Motor neuron (in vitro differentiated cells): ENCODE results near the gene EDARADD. TPM values are rescaled to one million over a fixed set of nuclear protein-coding genes. Genes with fewer than 3 reads are reported as not detected.
"Not testable (repeated sequence)": the region's sequence is repeated elsewhere in the genome, so short reads cannot be mapped to it uniquely, and the experiment has no call there.

Source experiments
- ATAC-seq, 8 experiments: fragments of 200-7000 bp; cut with Tn5 transposase; replicated peaks in 6 of 8; 2 replicates each; pipeline ENCODE4 v1.8.0; 2021; ENCODE audit warnings: mild to moderate bottlenecking in 8 of 8, moderate library complexity in 8 of 8
- H3K27ac ChIP-seq, 2 donors: fragments of 250-450 bp; sonication (Bioruptor Pico); 2 replicates each; pipeline ENCODE4 v1.9.0; 2021; ENCODE audit warnings: antibody characterized with exemption in 2 of 2, mild to moderate bottlenecking in 2 of 2, moderate library complexity in 1 of 2
- H3K4me1 ChIP-seq, 2 donors: fragments of 250-450 bp; sonication (Bioruptor Pico); replicated peaks in 1 of 2; 2 replicates each; pipeline ENCODE4 v1.6.1; 2021; ENCODE audit warnings: antibody characterized with exemption in 2 of 2, mild to moderate bottlenecking in 2 of 2, moderate library complexity in 1 of 2
- H3K4me3 ChIP-seq, 5 donors: fragments of 250-450 bp; sonication (Bioruptor Pico); 2 replicates each; pipeline ENCODE4 v1.9.0; 2021; ENCODE audit warnings: antibody characterized with exemption in 5 of 5, mild to moderate bottlenecking in 5 of 5, moderate library complexity in 4 of 5
- WGBS, 10 experiments: fragments of 450-650 bp; shearing (Covaris generic); methylation state at CpG; one replicate each; pipeline ENCODE4 v1.0.0; 2022; 5-methylcytosine and 5-hydroxymethylcytosine counted together
- in situ Hi-C, 9 experiments: fragments of 400-800 bp; cut with MboI; loops; one replicate each; pipeline ENCODE4 v1.15.0; 2021; ENCODE audit warnings: low sequenced_read_pairs in 9 of 9, low pct_unique_long_range_greater_than_20kb in 2 of 9; ENCODE audit not compliant: unreplicated experiment in 9 of 9
- total RNA-seq, 8 experiments: library from RNA; unstranded; fragments of 300-600 nt; gene quantifications; 2 replicates each; pipeline versions ENCODE4 v1.2.3 to v1.2.4, GENCODE V29; 2022

The EDARADD gene
- total RNA-seq, 8 experiments from 2014 or later = 0.52 to 3.8 (median 1.9) TPM; not detected in 2

DNA sequence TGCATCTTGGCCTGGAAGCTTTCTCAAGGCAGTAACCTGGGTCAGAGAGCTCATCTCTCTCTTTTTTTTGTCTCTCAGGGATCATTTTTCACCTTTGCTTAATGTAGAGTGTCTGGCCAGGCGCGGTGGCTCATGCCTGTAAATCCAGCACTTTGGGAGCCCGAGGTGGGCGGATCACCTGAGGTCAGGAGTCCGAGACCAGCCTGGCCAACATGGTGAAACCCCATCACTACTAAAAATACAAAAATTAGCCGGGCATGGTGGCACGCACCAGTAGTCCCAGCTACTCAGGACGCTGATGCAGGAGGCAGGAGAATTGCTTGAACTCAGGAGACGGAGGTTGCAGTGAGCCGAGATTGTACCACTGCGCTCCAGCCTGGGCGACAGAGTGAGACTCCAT is 27.4 kb upstream of the EDARADD start:
- ATAC-seq, H3K27ac ChIP-seq, in situ Hi-C loops, H3K4me3 ChIP-seq, H3K4me1 ChIP-seq: not testable (repeated sequence)
- WGBS, 10 experiments = 0 to 91% (median 68%) methylated on average over 1 to 11 of the region's 12 CpGs

DNA sequence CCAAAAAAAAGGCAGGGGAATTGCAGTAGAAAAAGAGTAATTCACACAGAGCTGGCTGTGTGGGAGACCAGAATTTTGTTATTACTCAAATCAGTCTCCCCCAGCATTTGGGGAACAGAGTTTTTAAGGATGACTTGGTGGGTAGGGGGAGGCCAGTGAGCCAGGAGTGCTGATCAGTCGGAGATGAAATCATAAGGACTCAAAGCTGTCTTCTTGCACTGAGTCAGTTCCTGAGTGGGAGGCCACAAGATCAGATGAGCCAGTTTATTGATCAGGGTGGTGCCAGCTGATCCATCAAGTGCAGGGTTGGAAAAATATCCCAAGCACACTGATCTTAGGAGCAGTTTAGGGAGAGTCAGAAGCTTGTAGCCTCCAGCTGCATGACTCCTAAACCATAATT is 23.7 kb upstream of the EDARADD start:
- ATAC-seq = no peak
- in situ Hi-C loops = no loop called here
- 0 to 88% (median 65%) methylated on average over 1 of the region's 1 CpG; no CpG with 5 or more reads in 6 of the 10 experiments for WGBS, 10 experiments
- H3K4me3 ChIP-seq = no peak overlapping the region
- no peaks in the 10 kb centered on the region for H3K4me1 ChIP-seq
- H3K27ac ChIP-seq = no peak overlapping the region

DNA sequence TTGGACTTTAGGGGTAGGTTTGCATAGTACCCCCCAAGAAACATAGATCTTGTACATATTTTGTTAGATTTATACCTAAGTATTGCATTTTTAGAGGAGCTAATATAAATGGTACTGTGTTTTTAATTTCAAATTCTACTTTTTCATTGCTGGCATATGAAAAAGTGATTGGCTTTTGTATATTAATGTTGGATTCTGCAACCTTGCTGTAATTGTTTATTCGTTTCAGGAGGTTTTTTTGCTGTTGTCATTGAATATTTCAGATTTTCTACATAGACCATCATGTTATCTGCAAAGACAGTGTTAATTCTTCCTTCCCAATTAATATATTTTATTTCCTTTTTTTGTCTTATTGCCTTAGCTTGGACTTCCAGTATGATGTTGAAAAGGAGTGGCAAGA is 23.0 kb upstream of the EDARADD start:
- WGBS, 10 experiments = 0 to 91% (median 50%) methylated on average over 1 of the region's 1 CpG
- in situ Hi-C loops = no loop called here
- Histone ChIP-seq H3K4me3 (no peak overlapping the region), H3K4me1 (no peaks in the 10 kb centered on the region), H3K27ac (no peak overlapping the region)
- no peak for ATAC-seq

DNA sequence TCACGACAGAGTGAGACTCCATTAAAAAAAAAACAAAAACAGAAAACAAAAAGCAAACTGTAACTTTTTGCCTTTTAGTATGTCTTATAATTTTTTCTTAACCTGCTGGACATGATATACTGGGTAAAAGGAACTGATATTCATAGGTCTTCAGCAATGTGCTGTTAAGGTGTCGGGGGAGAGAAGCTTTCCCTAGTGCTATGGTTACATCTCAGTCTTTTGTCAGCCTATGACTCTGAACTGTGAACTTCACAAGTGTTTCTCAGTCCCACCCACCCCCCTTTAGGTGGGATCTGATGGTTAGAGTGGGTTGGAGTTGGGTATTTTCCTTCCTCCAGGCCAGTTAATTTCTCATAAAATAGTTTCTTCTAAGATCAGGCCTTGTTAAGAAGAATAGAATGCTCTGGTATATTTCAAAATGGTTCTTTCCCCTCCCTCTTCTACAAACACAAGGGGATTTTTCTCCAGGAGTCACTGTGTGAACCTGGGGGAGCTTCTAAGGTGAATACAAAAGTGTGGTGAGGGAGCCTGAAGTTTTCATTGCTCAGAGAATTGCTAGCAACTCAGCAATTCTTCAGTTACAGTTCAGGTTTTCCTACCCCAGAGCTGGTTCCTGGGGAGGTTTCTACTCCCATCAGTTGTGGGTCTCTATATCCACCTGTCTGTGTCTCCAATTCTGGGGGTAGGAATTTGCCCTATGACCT is 16.1 kb upstream of the EDARADD start:
- in situ Hi-C loops = no loop called here
- WGBS, 10 experiments = 17 to 100% (median 82%) methylated on average over 1 to 2 of the region's 2 CpGs; no CpG with 5 or more reads in 2 of the 10 experiments
- Histone ChIP-seq H3K27ac (no peak overlapping the region), H3K4me3 (no peak overlapping the region), H3K4me1 (no peaks in the 10 kb centered on the region)
- no peak for ATAC-seq

DNA sequence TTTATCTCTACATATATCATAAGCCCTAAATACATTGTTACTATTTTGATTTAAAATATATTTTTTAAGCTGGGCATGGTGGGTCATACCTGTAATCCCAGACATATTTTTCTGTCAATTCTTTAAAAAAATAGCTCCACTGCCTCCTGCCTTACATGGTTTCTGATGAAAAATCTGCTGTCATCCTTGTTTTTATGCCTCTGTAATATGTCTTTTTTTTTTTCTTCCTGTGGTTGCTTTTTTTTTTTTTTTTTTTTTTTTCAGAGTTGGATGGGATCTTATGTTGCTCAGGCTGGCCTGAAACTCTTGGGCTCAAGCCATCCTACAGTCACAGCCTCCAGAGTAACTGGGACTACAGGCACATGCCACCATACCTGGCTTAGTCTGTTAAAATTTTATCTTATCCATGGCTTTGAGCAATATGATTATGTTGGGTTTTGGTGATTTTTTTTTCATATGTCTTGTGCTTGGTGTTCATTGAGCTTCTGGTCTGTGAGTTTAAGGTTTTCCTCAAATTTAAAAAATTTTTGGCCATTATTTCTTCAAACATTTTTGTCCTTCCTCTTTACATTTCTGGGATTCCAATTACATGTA is 12.4 kb upstream of the EDARADD start:
- no peaks in the 10 kb centered on the region for H3K4me1 ChIP-seq
- H3K27ac ChIP-seq = no peak overlapping the region
- no peak overlapping the region for H3K4me3 ChIP-seq
- in situ Hi-C loops = no loop called here
- ATAC-seq = no peak

DNA sequence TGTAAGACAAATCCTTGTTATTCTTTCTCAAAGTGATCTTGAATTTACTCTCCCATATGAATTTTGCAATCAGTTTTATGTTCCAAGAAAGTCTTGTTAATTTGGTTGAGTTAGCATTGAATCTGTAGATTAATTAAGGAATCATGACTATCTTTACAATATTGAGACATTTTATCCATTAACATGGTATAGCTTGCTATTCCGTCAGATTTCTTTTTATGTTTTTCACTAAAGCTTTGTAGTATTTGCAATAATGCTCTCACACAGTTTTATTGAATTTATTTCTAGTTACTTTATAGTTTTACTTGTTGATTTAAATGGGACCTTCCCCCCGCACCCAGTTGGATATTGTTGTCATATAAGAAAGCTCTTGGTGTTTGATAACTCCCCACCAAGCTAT is 5.8 kb upstream of the EDARADD start:
- in situ Hi-C loops = no loop called here
- no peak for ATAC-seq
- H3K4me3 ChIP-seq = no peak overlapping the region
- no peak overlapping the region for H3K27ac ChIP-seq
- H3K4me1 ChIP-seq = no peaks in the 10 kb centered on the region
- WGBS, 10 experiments = 17 to 100% (median 87%) methylated on average over 1 to 2 of the region's 2 CpGs

DNA sequence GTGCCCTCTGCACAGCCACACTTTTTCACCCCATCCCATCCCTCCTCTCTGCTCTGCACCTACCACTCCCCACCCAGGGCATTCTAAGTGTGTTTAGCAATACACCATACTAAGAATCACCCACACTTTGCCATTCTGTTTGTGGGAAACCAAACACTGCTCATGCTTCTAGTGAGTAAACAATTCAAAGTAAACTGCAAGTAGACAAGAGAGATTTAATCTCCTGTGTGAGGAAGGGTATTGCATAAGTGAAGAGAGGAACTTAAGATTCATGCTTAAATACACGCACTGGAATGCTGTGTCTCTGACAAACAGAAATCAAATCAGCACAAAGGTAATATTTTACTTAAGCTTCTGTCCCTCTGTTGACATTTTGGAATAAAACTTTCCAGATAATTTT is 4.8 kb upstream of the EDARADD start:
- ATAC-seq = peak in 2 of 8 experiments; percentile 13 to 73
- in situ Hi-C loops = no loop called here
- 0 to 100% (median 60%) methylated on average over 1 of the region's 1 CpG; no CpG with 5 or more reads in 3 of the 10 experiments for WGBS, 10 experiments
- Histone ChIP-seq H3K4me1 (no peaks in the 10 kb centered on the region), H3K4me3 (no peak overlapping the region), H3K27ac (no peak overlapping the region)

DNA sequence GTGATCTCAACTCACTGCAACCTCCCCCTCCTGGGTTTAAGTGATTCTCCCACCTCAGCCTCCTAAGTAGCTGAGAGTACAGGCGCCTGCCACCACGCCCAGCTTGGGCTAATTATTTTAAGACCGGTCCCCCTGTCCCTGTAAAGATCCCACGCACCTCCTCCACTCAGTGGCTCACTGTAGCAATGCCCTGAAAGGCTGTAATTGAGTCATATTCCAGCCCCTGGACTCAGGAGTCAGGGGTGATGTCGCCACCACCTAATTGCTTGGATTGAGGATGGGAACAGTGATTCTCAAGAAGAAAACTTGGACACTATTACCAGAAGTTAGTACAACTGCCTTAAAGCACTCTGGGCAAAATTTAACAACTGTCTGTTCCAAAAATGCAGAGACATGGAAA is 3.1 kb upstream of the EDARADD start:
- in situ Hi-C loops = no loop called here
- no peak overlapping the region for H3K27ac ChIP-seq
- ATAC-seq = no peak
- peaks cover 0 to 2% of the 10 kb centered on the region in 2 donors for H3K4me1 ChIP-seq
- 10 to 88% (median 71%) methylated on average over 2 to 5 of the region's 5 CpGs; no CpG with 5 or more reads in 5 of the 10 experiments for WGBS, 10 experiments
- no peak overlapping the region for H3K4me3 ChIP-seq

DNA sequence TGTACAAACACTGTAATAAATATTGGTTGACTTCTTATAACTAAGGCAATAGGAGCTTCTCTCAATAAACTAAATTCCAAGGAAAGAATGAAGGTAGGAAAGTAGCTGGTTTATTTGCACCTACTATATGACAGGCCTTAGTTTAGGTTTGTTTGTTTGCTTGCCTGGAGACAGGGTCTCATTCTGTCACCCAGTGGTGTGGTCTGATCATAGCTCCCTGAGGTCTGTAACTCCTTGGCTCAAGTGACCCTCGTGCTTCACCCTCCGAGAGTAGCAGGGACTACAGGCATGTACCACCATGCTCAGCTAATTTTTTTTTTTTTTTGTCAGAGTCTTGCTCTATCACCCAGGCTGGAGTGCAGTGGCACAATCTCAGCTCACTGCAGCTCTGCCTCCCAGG is 1.9 kb upstream of the EDARADD start:
- in situ Hi-C loops = no loop called here
- Histone ChIP-seq H3K4me3 (no peak overlapping the region), H3K4me1 (peaks cover 0 to 6% of the 10 kb centered on the region in 2 donors), H3K27ac (no peak overlapping the region)
- 13 to 92% (median 69%) methylated on average over 1 to 2 of the region's 2 CpGs; no CpG with 5 or more reads in 4 of the 10 experiments for WGBS, 10 experiments
- no peak for ATAC-seq

DNA sequence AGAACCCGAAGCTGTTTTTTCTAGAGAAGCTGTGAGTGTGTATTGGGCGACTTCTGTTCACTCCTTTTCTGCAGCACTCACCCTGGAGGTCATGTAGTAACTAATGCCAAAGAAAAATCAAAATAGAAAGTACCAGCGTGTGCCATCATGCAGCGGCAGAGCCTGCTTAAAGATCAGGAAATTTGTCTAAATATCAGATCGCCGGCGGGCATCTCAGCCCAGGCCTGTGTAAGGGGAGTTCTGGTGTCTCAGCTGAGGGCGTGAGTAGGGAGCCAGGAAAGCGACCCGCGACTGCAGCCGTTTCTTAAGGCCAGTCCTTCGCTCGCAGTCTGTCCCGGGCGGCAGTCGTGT is 768 bp downstream of the EDARADD start:
- no peak overlapping the region for H3K27ac ChIP-seq
- WGBS, 10 experiments = 0 to 10% (median 5%) methylated on average over 1 to 12 of the region's 17 CpGs; no CpG with 5 or more reads in 1 of the 10 experiments
- H3K4me3 ChIP-seq = peak overlapping the region; percentile 61 to 78 (median 66)
- in situ Hi-C loops = no loop called here
- peaks cover 0 to 9% of the 10 kb centered on the region in 2 donors for H3K4me1 ChIP-seq
- ATAC-seq = peak in 3 of 8 experiments; percentile 66 to 70 (median 67)

DNA sequence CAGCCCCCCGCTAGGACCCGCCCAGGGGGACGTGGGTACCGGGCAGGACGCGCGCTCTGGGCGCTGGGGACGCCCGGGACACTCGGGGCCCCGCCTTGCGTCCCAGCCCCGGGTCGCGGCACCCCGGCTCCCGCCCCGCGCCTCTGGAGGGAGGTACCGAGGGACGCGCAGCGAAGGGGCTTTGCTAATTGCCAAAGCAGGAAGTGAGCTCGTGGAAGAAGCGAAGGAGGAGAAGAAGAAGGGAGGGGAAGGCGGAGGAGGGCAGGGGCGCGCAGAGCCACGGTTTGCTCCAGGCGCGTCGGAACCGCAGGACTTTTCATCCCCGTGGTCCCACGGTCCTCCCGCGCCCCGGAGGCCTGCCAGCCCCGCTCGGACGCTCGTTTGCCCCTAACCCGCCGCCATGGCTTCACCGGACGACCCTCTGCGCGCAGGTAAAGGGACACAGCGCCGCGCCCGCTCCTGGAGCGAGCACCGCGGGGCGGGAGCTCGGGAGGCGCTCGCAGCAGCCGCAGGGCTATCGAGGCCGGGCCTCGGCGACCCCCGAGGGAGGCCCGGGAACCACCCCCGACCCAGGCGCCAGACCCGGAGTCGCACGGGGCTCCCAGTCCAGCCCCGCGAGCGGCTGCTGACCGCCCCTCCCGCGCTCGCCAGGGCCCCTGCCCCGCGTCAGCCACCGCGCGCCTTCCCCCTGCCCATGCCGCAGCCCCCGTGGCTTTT is 1.3 kb downstream of the EDARADD start:
- Histone ChIP-seq H3K27ac (peak overlapping the region in 1 of 2 donors; percentile 2), H3K4me3 (peak overlapping the region; percentile 61 to 78 (median 66)), H3K4me1 (peaks cover 4 to 14% of the 10 kb centered on the region in 2 donors)
- peak in 6 of 8 experiments; percentile 76 to 85 (median 82) for ATAC-seq
- WGBS, 10 experiments = 0 to 8% (median 1%) methylated on average over 2 to 32 of the region's 86 CpGs; no CpG with 5 or more reads in 4 of the 10 experiments
- in situ Hi-C loops = no loop called here

DNA sequence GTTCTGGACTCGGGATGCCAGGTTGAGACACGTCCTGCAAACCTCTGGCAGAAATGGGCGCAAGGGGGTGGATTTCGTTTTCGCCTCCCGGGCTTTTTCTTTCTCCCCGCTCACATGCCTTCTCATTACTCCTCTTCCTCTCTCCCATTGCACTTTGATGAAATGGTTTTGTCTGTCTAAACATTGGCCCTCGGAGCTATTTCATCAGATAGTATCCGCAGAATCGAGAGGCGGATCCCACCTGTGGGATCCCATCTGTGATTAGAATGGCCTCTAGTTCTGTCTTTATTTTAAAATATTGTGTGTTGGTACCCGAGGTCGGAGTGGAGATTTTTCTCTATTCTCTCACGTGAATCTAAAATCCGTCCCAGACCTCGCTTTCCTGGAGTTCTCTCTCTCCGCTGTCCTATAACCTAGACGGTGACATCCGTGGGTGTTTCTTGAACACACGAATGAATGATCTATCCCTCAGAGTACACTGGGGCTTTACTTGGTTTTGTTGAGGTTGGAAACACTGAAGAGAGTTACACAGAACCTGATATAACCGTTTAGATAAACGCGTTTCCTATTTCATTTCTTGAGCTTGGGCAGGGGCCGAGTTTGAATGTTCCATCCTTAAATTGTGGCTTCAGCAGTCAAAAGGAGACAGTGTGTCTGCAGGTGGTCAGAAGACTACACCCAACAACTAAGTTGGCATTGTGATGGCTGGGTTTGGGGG is 2.0 kb downstream of the EDARADD start:
- in situ Hi-C loops = no loop called here
- Histone ChIP-seq H3K4me3 (peak overlapping the region; percentile 61 to 78 (median 66)), H3K27ac (no peak overlapping the region), H3K4me1 (peaks cover 4 to 15% of the 10 kb centered on the region in 2 donors)
- ATAC-seq = no peak
- 2 to 35% (median 21%) methylated on average over 6 to 24 of the region's 24 CpGs; no CpG with 5 or more reads in 3 of the 10 experiments for WGBS, 10 experiments

DNA sequence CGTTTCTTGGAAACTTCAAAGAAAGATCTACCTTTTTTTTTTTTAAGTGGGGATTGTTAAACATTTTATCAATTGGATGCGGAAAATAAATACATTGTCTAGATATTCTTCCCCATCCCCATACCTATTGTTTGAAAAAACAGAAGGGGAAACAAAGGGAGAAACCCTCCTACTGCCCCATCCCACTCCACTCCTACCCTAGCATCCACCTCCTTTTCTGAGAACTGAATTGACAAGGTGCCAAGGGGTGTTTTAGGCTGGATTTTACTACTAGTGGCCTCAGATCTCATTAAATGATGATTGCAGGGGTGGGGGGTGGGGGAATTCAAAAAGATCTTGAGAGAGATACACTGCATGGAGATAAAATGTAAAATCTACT is 2.6 kb downstream of the EDARADD start:
- peak overlapping the region in 2 of 5 donors; percentile 61 to 66 for H3K4me3 ChIP-seq
- WGBS, 10 experiments = 20 to 100% (median 81%) methylated on average over 1 to 2 of the region's 2 CpGs; no CpG with 5 or more reads in 2 of the 10 experiments

More for the DNA sequence above, 2.6 kb downstream of the EDARADD start:
- ATAC-seq = no peak
- in situ Hi-C loops = no loop called here
- Histone ChIP-seq H3K4me1 (peaks cover 4 to 15% of the 10 kb centered on the region in 2 donors), H3K27ac (no peak overlapping the region)
